HUES6 (cell line): ENCODE data around the gene SPTBN2.

ENCODE experiments used
- H3K27ac ChIP-seq: 2 replicates; pipeline ENCODE4 v1.7.0; 2013; ENCODE audit warnings: low read depth, mild to moderate bottlenecking, low read length, inconsistent platforms
- H3K27me3 ChIP-seq: 2 replicates; pipeline ENCODE4 v1.6.1; 2013; ENCODE audit warnings: low read length; ENCODE audit not compliant: control insufficient read depth, insufficient read depth
- H3K36me3 ChIP-seq: 2 replicates; pipeline ENCODE4 v1.6.1; 2013; ENCODE audit warnings: low read length; ENCODE audit not compliant: control insufficient read depth, insufficient read depth
- H3K4me1 ChIP-seq: 2 replicates; pipeline ENCODE4 v1.6.1; 2013; ENCODE audit warnings: low read length; ENCODE audit not compliant: control insufficient read depth, insufficient read depth
- H3K4me3 ChIP-seq: 2 replicates; pipeline ENCODE4 v1.5.1; 2013; ENCODE audit warnings: low read depth, low read length
- H3K9ac ChIP-seq: one replicate; pipeline ENCODE4 v1.6.1; 2013; ENCODE audit warnings: mild to moderate bottlenecking, low read length
- H3K9me3 ChIP-seq: 2 replicates; pipeline ENCODE4 v1.6.1; 2013; ENCODE audit warnings: low read depth, low read length; ENCODE audit not compliant: control insufficient read depth, insufficient read depth

The SPTBN2 gene

DNA sequence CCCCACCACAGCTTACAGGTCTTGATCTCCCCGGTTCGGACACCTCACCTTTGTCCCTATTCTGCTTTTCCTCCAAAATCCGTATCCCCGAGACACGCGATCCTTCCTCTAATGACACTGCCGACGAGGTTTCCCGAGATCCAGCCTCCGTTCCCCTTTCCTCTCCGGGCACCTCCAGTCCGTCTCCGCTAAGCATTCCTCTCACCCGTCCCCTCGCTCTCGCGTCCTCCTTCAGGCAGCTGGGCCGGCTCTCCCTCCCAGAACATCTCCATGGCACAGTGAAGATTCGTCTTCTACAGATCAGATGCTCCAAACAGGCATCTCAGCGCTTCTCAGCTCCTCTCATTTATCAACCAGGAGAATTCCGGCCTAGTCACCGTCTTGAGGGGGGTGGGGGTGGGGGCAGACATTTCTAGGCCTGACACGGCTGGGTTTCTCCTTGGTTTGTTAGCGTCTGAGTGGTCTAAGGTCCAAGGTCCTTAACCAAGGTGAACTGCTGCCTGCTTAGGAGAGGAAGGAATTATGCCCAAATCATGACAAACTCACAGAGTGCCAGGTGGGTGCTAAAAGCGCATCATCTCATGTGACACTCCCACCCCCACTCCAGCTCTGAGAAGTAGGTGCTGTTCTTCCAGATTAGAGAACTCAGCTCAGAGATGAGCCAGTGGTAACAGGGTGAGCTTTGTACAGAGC is at the start of gene SPTBN2:
Gene SPTBN2, minus strand, starts transcription at position 524 of the 693 bp plus-strand sequence. CDS start 7,976 bp downstream, outside the sequence.
- H3K9ac ChIP-seq = peak within 1 kb of the TSS; percentile 64
- H3K36me3 ChIP-seq = no peaks in the 10 kb centered on the region
- H3K9me3 ChIP-seq = no peaks in the 10 kb centered on the region
- H3K4me3 ChIP-seq = peak within 1 kb of the TSS; percentile 82
- H3K27ac ChIP-seq = no peak within 1 kb of the TSS
- peaks cover 60% of the 10 kb centered on the region for H3K27me3 ChIP-seq
- peaks cover 27% of the 10 kb centered on the region for H3K4me1 ChIP-seq

DNA sequence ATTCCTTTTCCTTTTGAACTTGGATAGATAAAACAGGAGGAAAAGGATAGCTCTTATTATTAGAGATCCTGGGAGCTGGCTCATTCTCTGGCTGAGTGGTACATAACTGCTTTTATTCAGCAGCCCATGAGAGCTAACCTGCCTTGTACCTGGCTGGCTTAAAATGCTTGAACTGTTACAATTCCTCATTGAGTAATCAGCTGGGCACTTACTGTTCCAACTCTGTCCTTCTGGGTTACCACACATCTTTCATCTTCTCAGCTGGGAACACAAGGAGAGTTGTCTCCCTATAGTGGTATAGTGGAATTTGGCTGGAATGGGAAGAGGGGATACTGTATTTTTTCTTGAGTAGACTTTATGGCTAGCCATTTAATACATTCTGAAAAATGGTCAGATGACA is 39.8 kb upstream of the SPTBN2 start:
- H3K27me3 ChIP-seq = no peaks in the 10 kb centered on the region
- H3K4me3 ChIP-seq = no peak overlapping the region
- H3K27ac ChIP-seq = no peak overlapping the region
- H3K9me3 ChIP-seq = no peaks in the 10 kb centered on the region
- H3K36me3 ChIP-seq = peaks cover 10% of the 10 kb centered on the region
- H3K9ac ChIP-seq = no peak overlapping the region
- no peaks in the 10 kb centered on the region for H3K4me1 ChIP-seq

- Histone ChIP-seq H3K9ac (no peak overlapping the region), H3K36me3 (peaks cover 10% of the 10 kb centered on the region), H3K4me1 (no peaks in the 10 kb centered on the region), H3K27me3 (no peaks in the 10 kb centered on the region), H3K9me3 (no peaks in the 10 kb centered on the region), H3K27ac (no peak overlapping the region), H3K4me3 (no peak overlapping the region)
These were observed 39.1 kb upstream of the SPTBN2 start for GRCh38 chr11:66768088-66768521.

GRCh38 chr11:66767666-66768065 is 38.6 kb upstream of the SPTBN2 start:
- H3K4me1 ChIP-seq = no peaks in the 10 kb centered on the region
- no peak overlapping the region for H3K4me3 ChIP-seq
- H3K9ac ChIP-seq = no peak overlapping the region
- peaks cover 10% of the 10 kb centered on the region for H3K36me3 ChIP-seq
- no peak overlapping the region for H3K27ac ChIP-seq
- H3K27me3 ChIP-seq = no peaks in the 10 kb centered on the region
- H3K9me3 ChIP-seq = no peaks in the 10 kb centered on the region

DNA sequence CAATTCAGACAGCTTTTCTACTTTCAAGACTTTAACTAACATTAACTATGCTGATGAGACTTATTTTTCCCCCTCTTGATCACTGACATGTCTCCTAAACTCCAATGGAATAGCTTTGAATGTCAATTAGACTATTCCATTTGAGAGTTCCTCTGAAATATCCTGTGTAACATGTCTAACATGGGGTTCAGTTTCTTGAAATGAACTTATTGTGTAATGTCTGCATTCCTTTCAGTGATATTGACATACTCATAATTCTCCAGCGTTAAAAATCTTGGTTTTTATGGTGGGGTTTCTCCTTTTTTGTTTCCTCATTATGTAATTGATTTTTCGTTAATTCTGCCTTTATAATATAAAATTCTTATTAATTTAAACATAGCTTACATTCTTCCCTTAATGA is 37.7 kb upstream of the SPTBN2 start:
- Histone ChIP-seq H3K27me3 (no peaks in the 10 kb centered on the region), H3K9me3 (no peaks in the 10 kb centered on the region), H3K27ac (no peak overlapping the region), H3K9ac (no peak overlapping the region), H3K4me3 (no peak overlapping the region), H3K36me3 (peaks cover 15% of the 10 kb centered on the region), H3K4me1 (no peaks in the 10 kb centered on the region)

DNA sequence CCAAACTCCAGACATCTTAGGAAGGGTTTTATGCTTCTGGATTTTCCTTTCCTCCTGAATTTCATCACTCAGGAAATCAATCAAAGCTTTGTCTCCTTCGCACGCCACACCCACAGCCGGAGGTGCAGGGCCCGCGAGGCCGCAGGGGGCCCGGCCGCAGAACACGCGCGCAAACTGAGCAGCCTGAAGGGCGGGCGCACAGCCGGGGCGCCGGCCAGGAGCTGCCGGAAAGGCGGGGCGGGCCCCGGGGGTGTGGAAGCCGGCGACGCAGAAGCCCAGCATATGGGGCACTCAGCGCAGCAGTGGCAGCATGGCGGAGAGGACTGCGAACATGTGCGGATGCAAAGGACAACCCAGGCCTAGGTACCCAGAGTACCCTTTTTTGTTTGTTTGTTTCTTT is 33.1 kb upstream of the SPTBN2 start:
- peaks cover 16% of the 10 kb centered on the region for H3K36me3 ChIP-seq
- H3K4me1 ChIP-seq = no peaks in the 10 kb centered on the region
- no peaks in the 10 kb centered on the region for H3K27me3 ChIP-seq
- H3K9me3 ChIP-seq = no peaks in the 10 kb centered on the region
- no peak overlapping the region for H3K9ac ChIP-seq
- H3K27ac ChIP-seq = no peak overlapping the region
- no peak overlapping the region for H3K4me3 ChIP-seq

DNA sequence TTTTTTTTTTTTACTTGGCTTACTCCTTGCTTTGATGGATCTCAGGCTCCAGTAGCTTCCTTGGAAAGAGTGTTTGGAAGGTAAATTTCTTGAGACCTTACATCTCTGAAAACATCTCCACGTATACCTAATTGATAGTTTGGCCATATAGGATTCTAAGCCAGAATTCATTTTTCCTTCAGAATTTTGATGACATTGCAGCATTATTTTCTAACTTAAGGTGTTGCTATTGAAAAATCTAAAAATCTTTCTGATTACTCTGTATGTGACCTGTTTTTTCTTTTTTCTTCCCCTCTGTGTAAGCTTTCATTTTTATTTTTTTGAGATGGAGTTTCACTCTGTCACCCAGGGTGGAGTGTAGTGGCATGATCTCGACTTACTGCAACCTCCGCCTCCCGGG is 23.1 kb upstream of the SPTBN2 start:
- Histone ChIP-seq H3K9ac (no peak overlapping the region), H3K4me1 (no peaks in the 10 kb centered on the region), H3K9me3 (no peaks in the 10 kb centered on the region), H3K4me3 (no peak overlapping the region), H3K27ac (no peak overlapping the region), H3K36me3 (no peaks in the 10 kb centered on the region), H3K27me3 (no peaks in the 10 kb centered on the region)

GRCh38 chr11:66749091-66749490 is 20.1 kb upstream of the SPTBN2 start:
- H3K9me3 ChIP-seq = no peaks in the 10 kb centered on the region
- H3K27me3 ChIP-seq = no peaks in the 10 kb centered on the region
- H3K4me3 ChIP-seq = no peak overlapping the region
- H3K27ac ChIP-seq = no peak overlapping the region
- H3K36me3 ChIP-seq = no peaks in the 10 kb centered on the region
- H3K4me1 ChIP-seq = no peaks in the 10 kb centered on the region
- no peak overlapping the region for H3K9ac ChIP-seq

DNA sequence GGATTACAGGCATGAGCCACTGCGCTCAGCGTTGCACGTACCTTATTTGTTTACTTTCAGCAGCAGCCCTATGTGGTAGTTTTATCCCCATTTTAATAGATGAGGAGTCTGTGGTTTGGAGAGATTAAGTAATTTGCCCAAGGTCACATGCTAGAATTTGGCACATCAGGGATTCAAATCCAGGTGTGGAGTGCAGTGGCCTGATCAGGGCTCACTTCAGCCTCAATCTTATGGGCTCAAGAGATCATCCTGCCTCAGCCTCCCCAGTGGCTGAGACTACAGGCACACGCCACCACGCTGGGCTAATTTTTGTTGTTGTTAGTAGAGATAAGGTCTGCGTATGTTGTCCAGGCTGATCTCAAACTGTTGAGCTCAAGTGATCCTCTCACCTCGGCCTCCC is 18.5 kb upstream of the SPTBN2 start:
- H3K27me3 ChIP-seq = no peaks in the 10 kb centered on the region
- H3K27ac ChIP-seq = no peak overlapping the region
- H3K9ac ChIP-seq = no peak overlapping the region
- H3K9me3 ChIP-seq = no peaks in the 10 kb centered on the region
- H3K36me3 ChIP-seq = no peaks in the 10 kb centered on the region
- no peaks in the 10 kb centered on the region for H3K4me1 ChIP-seq
- H3K4me3 ChIP-seq = no peak overlapping the region

GRCh38 chr11:66745356-66746235 is 16.6 kb upstream of the SPTBN2 start:
- no peaks in the 10 kb centered on the region for H3K27me3 ChIP-seq
- H3K4me1 ChIP-seq = no peaks in the 10 kb centered on the region
- peak overlapping the region; percentile 11 for H3K9ac ChIP-seq
- no peak overlapping the region for H3K27ac ChIP-seq
- H3K4me3 ChIP-seq = peak overlapping the region; percentile 96
- H3K9me3 ChIP-seq = no peaks in the 10 kb centered on the region
- H3K36me3 ChIP-seq = no peaks in the 10 kb centered on the region
